ENCODE data around the gene ZNRF3.

DNA sequence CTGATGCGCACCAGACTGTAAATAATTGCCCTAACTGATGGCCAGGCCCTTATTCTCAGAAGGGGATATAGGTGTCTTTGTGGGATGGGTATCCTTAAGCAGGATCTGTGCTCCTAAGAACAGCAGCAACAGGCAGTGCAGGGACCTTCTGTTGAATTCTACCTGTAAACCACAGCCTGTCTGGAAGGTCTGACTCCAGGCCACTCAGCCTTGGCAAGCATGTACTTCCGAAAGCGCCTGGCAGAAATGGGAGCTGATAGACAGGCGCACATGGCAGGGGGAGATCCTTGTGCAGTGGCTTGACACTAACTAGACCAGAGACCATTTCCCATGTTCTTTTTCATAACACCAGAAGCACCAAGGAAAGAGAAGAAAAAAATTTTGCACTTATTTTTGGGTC is 119.2 kb downstream of the ZNRF3 start:
- TF ChIP-seq EZH2phosphoT487 (IDR thresholded peaks at IDR 0.05; ENCODE audit: insufficient read depth, low read depth) (no peak), EZH2 (IDR thresholded peaks at IDR 0.05; ENCODE audit: insufficient read depth, poor library complexity, severe bottlenecking) (no peak)
